Ishikawa (cell line): ENCODE measurements around the gene NAALADL1.

ENCODE experiments used
- CEBPB ChIP-seq: IDR thresholded peaks from 2 replicates; pipeline ENCODE4 v1.6.1; 2012
- CREB1 ChIP-seq: IDR thresholded peaks from 2 replicates; pipeline ENCODE4 v1.6.1; 2012; ENCODE audit warnings: low read depth
- EGR1 ChIP-seq: IDR thresholded peaks from 2 replicates; pipeline ENCODE4 v1.6.1; 2012
- EP300 ChIP-seq: IDR thresholded peaks from 2 replicates; pipeline ENCODE4 v1.6.1; 2012; ENCODE audit warnings: borderline replicate concordance
- FOXM1 ChIP-seq: IDR thresholded peaks from 2 replicates; pipeline ENCODE4 v1.6.1; 2012; ENCODE audit warnings: low read depth, borderline replicate concordance
- NFIC ChIP-seq: IDR thresholded peaks from 2 replicates; pipeline ENCODE4 v1.6.1; 2012
- RAD21 ChIP-seq: IDR thresholded peaks from 2 replicates; pipeline ENCODE4 v1.6.1; 2012; ENCODE audit warnings: low read depth
- TAF1 ChIP-seq: IDR thresholded peaks from 2 replicates; pipeline ENCODE4 v1.6.1; 2012; ENCODE audit warnings: low read depth, mild to moderate bottlenecking
- TCF12 ChIP-seq: IDR thresholded peaks from 2 replicates; pipeline ENCODE4 v1.6.1; 2012; ENCODE audit warnings: low read depth
- TEAD4 ChIP-seq: IDR thresholded peaks from 2 replicates; pipeline ENCODE4 v1.6.1; 2012
- YY1 ChIP-seq: IDR thresholded peaks from 2 replicates; pipeline ENCODE4 v1.6.1; 2012; ENCODE audit warnings: low read depth
- ZBTB7A ChIP-seq: IDR thresholded peaks from 2 replicates; pipeline ENCODE4 v1.6.1; 2012; ENCODE audit warnings: low read depth
- TF ChIP-seq, protein P1 (sequence below): IDR thresholded peaks from 2 replicates; pipeline ENCODE4 v1.6.1; 2012
- TF ChIP-seq, protein P2 (sequence below): IDR thresholded peaks from 2 replicates; pipeline ENCODE4 v1.6.1; 2012; ENCODE audit warnings: low read depth, mild to moderate bottlenecking
- TF ChIP-seq, protein P3 (sequence below): IDR thresholded peaks from 2 replicates; pipeline ENCODE4 v1.6.1; 2012

Gene NAALADL1

DNA sequence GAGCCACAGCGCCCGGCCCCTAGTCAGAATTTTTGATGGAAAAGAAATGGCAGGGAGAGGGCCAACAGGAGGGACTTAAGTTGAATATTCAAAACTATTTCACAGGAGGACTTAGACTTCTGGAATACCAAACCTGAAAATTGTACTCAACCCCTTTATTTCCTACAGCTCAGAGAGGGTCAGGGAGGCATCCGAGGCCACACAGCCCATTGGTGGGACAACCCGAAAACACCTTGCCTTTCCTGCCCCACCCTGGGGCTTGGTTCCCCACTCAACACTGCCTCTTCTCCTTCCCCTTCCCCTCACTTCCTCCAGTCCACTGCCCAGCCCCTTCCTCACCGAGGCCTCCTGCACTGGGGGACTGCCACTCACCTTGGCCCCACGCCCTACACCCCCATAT is 1.4 kb downstream of the NAALADL1 start:
- TF ChIP-seq, protein P1, sequence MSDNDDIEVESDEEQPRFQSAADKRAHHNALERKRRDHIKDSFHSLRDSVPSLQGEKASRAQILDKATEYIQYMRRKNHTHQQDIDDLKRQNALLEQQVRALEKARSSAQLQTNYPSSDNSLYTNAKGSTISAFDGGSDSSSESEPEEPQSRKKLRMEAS = no peak
- TF ChIP-seq, protein P2, sequence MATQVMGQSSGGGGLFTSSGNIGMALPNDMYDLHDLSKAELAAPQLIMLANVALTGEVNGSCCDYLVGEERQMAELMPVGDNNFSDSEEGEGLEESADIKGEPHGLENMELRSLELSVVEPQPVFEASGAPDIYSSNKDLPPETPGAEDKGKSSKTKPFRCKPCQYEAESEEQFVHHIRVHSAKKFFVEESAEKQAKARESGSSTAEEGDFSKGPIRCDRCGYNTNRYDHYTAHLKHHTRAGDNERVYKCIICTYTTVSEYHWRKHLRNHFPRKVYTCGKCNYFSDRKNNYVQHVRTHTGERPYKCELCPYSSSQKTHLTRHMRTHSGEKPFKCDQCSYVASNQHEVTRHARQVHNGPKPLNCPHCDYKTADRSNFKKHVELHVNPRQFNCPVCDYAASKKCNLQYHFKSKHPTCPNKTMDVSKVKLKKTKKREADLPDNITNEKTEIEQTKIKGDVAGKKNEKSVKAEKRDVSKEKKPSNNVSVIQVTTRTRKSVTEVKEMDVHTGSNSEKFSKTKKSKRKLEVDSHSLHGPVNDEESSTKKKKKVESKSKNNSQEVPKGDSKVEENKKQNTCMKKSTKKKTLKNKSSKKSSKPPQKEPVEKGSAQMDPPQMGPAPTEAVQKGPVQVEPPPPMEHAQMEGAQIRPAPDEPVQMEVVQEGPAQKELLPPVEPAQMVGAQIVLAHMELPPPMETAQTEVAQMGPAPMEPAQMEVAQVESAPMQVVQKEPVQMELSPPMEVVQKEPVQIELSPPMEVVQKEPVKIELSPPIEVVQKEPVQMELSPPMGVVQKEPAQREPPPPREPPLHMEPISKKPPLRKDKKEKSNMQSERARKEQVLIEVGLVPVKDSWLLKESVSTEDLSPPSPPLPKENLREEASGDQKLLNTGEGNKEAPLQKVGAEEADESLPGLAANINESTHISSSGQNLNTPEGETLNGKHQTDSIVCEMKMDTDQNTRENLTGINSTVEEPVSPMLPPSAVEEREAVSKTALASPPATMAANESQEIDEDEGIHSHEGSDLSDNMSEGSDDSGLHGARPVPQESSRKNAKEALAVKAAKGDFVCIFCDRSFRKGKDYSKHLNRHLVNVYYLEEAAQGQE = no peak
- TF ChIP-seq CREB1 (no peak), EGR1 (no peak), TAF1 (no peak), TEAD4 (no peak), FOXM1 (no peak), ZBTB7A (no peak), EP300 (no peak), CEBPB (no peak), NFIC (no peak), RAD21 (no peak)
- TF ChIP-seq, protein P3, sequence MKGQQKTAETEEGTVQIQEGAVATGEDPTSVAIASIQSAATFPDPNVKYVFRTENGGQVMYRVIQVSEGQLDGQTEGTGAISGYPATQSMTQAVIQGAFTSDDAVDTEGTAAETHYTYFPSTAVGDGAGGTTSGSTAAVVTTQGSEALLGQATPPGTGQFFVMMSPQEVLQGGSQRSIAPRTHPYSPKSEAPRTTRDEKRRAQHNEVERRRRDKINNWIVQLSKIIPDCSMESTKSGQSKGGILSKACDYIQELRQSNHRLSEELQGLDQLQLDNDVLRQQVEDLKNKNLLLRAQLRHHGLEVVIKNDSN = no peak

DNA sequence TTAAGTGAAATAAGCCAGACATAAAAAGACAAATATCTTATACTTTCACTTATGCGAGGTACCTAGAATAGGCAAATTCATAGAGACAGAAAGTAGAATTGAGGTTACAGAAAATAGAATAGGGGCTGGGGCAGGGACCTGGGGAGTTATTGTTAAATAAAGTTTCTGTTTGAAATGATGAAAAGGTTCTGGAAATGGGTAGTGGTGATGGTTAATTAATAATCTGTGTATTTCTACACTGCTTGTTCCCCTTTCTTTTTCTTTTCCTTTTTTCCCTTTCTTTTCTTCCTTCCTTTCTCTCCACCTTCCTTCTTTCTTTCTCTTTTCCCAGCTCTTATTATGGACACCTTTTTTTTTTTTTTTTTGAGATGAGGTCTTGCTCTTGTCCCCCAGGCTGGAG is 2.8 kb downstream of the NAALADL1 start:
- TF ChIP-seq TCF12 (no peak), RAD21 (no peak), EP300 (no peak), FOXM1 (no peak), YY1 (no peak), TEAD4 (no peak), EGR1 (no peak), TAF1 (no peak), CREB1 (no peak), ZBTB7A (no peak), CEBPB (no peak)
- TF ChIP-seq, protein P1 = no peak
- TF ChIP-seq, protein P2 = no peak
- TF ChIP-seq, protein P3 = no peak

DNA sequence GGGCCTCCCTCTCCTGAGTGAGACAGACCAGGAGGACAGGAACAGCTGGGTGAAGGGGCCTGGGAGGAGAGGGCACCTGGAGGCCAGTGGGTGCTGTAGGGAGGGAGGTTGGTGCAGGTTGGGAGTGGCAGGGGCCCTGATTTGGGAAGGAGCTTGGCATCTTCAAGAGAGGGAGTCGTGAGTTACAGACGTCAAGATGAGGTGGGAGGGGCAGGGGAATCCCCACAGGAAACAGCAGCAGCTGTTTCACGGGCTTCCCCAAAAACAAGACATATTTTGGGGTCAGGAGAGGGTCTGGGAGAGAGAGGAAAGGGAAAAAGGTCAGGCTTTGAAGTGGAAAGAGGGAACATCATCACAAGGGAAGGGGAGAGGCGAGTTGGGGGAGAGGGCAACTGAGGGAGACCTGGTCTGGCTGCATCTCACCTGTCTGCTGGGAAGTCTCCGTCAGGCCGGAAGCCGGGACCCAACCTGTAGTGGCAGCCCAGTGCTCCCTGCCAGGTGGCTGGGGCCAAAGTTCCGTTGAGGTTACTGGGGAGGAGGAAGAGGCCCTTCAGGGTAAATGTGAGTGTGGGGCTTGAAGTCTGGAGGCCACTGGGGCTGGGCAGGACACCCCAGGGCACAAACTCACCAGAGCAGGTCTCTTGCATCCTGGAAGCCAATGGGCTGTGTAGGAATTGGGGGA is 4.4 kb downstream of the NAALADL1 start:
- TF ChIP-seq CEBPB = no peak
- no peak for TF ChIP-seq TCF12
- TF ChIP-seq, protein P3 = no peak
- TF ChIP-seq RAD21 = no peak
- no peak for TF ChIP-seq TAF1
- TF ChIP-seq FOXM1 = no peak
- TF ChIP-seq ZBTB7A = no peak
- TF ChIP-seq CREB1 = no peak
- no peak for TF ChIP-seq TEAD4
- TF ChIP-seq, protein P1 = no peak
- TF ChIP-seq EP300 = no peak
- no peak for TF ChIP-seq EGR1
- TF ChIP-seq YY1 = no peak
- no peak for TF ChIP-seq NFIC
- TF ChIP-seq, protein P2 = no peak
